VCaP (cell line): Measurements from ENCODE around the gene MEI4.
A peak's percentile ranks its signal among the peaks of the same experiment; 100 is the strongest.

ENCODE experiments used
- H3K27ac ChIP-seq: fragments of 450-650 bp; 2 replicates; pipeline ENCODE4 v1.5.1; 2017
- CTCF ChIP-seq: fragments of 450-650 bp; conservative IDR thresholded peaks from 2 replicates; pipeline ENCODE4 v1.5.1; 2017; ENCODE audit warnings: mild to moderate bottlenecking, moderate library complexity

Gene MEI4

GRCh38 chr6:77906070-77906469 lies 253.2 kb downstream of the MEI4 start:
- TF ChIP-seq CTCF, result no peak
- no peak overlapping the region for H3K27ac ChIP-seq

DNA sequence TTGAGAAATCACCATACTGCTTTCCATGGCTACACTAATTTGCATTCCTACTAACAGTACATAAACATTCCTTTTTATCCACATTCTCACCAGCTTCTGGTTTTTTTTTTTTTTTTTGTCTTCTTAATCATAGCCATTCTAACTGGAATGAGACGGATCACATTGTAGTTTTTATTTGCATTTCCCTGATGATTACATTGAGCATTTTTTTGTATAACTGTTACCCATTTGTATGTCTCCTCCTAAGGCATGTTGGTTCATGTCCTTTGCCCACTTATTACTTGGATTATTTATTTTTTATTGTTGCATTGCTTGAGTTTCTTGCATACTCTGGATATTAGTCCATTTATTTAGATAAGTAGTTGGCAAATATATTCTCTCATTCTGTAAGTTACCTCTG lies 258.0 kb downstream of the MEI4 start:
- no peak overlapping the region for H3K27ac ChIP-seq
- TF ChIP-seq CTCF, result no peak

- peak; percentile 79 for TF ChIP-seq CTCF
- no peak overlapping the region for H3K27ac ChIP-seq
Observed at GRCh38 chr6:77926198-77926751, 273.4 kb downstream of the MEI4 start.

DNA sequence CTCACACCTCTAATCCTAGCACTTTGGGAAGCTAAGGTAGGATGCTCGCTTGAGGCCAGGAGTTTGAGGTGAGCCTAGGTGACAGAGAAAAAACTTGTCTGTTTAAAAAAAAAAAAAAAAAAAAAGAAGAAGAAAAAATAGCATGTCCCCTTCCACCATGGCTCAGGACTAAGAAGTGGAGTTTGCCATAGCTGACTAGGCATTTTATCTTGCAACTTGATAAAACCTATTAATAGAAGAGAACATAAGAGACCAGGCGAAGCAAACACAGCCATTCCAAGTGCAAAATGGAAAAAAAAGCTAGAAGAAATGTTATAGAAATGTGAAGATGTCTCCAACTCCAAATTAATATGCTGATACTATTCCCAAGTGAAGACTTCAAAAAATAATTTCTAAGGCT lies 277.5 kb downstream of the MEI4 start:
- no peak overlapping the region for H3K27ac ChIP-seq
- no peak for TF ChIP-seq CTCF

- no peak overlapping the region for H3K27ac ChIP-seq
- TF ChIP-seq CTCF, result no peak
Observed at GRCh38 chr6:77930952-77931351, 278.1 kb downstream of the MEI4 start.

DNA sequence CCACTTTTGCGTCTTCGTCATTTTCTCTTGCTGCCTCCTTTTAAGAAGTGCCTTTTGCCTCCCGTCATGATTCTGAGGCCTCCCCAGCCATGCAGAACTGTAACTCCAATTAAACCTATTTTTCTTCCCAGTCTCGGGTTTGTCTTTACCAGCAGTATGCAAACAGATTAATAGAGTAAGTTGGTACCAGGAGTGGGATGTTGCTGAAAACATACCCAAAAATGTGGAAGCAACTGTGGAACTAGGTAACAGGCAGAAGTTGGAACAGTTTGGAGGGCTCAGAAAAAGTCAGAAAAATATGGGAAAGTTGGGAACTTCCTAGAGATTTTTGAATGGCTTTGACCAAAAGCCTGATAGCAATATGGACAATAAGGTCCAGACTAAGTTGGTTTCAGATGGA lies 309.2 kb downstream of the MEI4 start:
- no peak for TF ChIP-seq CTCF
- no peak overlapping the region for H3K27ac ChIP-seq

DNA sequence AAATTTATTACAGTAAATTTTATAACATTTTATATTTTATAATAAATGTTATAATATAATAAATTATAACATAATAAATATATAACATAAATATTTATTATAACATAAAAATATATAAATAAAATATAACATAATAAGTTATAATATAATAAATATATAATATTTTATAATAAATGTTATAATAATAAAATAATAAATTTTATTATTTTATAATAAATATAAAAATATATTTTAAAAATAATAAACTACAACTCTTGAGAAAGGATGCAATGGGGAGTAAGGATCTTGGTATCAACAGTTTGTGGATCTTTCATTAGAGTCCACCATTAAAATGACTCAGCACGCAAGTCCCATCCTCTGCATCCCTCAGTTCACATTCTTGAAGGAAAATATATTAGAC lies 312.6 kb downstream of the MEI4 start:
- no peak overlapping the region for H3K27ac ChIP-seq
- no peak for TF ChIP-seq CTCF
